CD4-positive, alpha-beta memory T cell (primary cell): ENCODE results near the gene BRWD1. TPM values are rescaled to one million over a fixed set of nuclear protein-coding genes. Genes with fewer than 3 reads are reported as not detected.
"Not testable (repeated sequence)": the region's sequence is repeated elsewhere in the genome, so short reads cannot be mapped to it uniquely, and the experiment has no call there.

Source experiments
- CTCF ChIA-PET: fragments of 350-600 bp; sonication (Branson Sonifier 250); formaldehyde crosslinking; loops from one replicate; lab custom pipeline; 2021; ENCODE audit warnings: inconsistent platforms; ENCODE audit not compliant: partially characterized antibody; lab: Charles Lee
- POLR2A ChIA-PET: fragments of 350-600 bp; sonication (Branson Sonifier 250); formaldehyde crosslinking; loops from one replicate; lab custom pipeline; 2021; ENCODE audit not compliant: partially characterized antibody; lab: Charles Lee
- DNase-seq, 5 donors: peaks; one replicate each; pipeline versions ENCODE4 v3.0.0 to v3.0.0-alpha.2; 2020 to 2022; ENCODE audit warnings: mixed read lengths in 1 of 5
- H3K27ac ChIP-seq: one replicate; pipeline ENCODE4 v1.7.0; 2013; ENCODE audit warnings: low read depth, low read length
- H3K27me3 ChIP-seq: 2 replicates; pipeline ENCODE4 v1.7.0; 2013; ENCODE audit warnings: mild to moderate bottlenecking, low read length, moderate library complexity; ENCODE audit not compliant: insufficient read depth
- H3K36me3 ChIP-seq: 2 replicates; pipeline ENCODE4 v1.7.0; 2013; ENCODE audit warnings: mild to moderate bottlenecking, low read length, moderate library complexity; ENCODE audit not compliant: insufficient read depth
- H3K4me1 ChIP-seq: 2 replicates; pipeline ENCODE4 v1.7.0; 2013; ENCODE audit warnings: mild to moderate bottlenecking, low read length, moderate library complexity; ENCODE audit not compliant: insufficient read depth
- H3K4me3 ChIP-seq, 2 donors: one replicate each; pipeline ENCODE4 v1.7.0; 2013; ENCODE audit warnings: low read length in 2 of 2, mild to moderate bottlenecking in 1 of 2
- H3K9me3 ChIP-seq, 2 donors: one replicate each; pipeline ENCODE4 v1.7.0; 2013; ENCODE audit warnings: low read length in 2 of 2, control low read depth in 1 of 2; ENCODE audit not compliant: control insufficient read depth in 1 of 2
- H3K27ac Mint-ChIP-seq, 7 donors: one replicate each; pipeline ENCODE4 v1.8.0; 2020 to 2021; ENCODE audit warnings: mixed read lengths in 7 of 7, mild to moderate bottlenecking in 6 of 7, inconsistent platforms in 3 of 7, moderate library complexity in 3 of 7
- H3K27me3 Mint-ChIP-seq, 2 donors: one replicate each; pipeline ENCODE4 v1.8.0; 2020 to 2021; ENCODE audit warnings: mixed read lengths in 2 of 2
- H3K36me3 Mint-ChIP-seq, 2 donors: one replicate each; pipeline ENCODE4 v1.8.0; 2020 to 2021; ENCODE audit warnings: mixed read lengths in 2 of 2, inconsistent platforms in 1 of 2, mild to moderate bottlenecking in 1 of 2
- H3K4me1 Mint-ChIP-seq, 4 donors: one replicate each; pipeline ENCODE4 v1.8.0; 2020 to 2021; ENCODE audit warnings: mixed read lengths in 4 of 4, mild to moderate bottlenecking in 1 of 4
- H3K4me3 Mint-ChIP-seq, 8 donors: one replicate each; pipeline ENCODE4 v1.8.0; 2020 to 2021; ENCODE audit warnings: mixed read lengths in 8 of 8, mild to moderate bottlenecking in 7 of 8, moderate library complexity in 6 of 8, inconsistent platforms in 3 of 8
- H3K9me3 Mint-ChIP-seq, 8 donors: one replicate each; pipeline ENCODE4 v1.8.0; 2020 to 2021; ENCODE audit warnings: mixed read lengths in 8 of 8, mild to moderate bottlenecking in 5 of 8, inconsistent platforms in 3 of 8, moderate library complexity in 1 of 8
- intact Hi-C: fragments of 100-400 bp; cut with micrococcal nuclease; formaldehyde crosslinking; loops from one replicate; pipeline ENCODE4 v1.15.1; 2023
- polyA plus RNA-seq, 2 donors: library from polyadenylated mRNA; unstranded; fragments of 300-500 nt; fragmentation: Illumina TruSeq; gene quantifications; one replicate each; pipeline ENCODE4 v1.2.3, GENCODE V29; 2021
- total RNA-seq, 2 experiments: library from RNA; stranded (reverse); gene quantifications; one replicate each; pipeline ENCODE4 v1.2.3, GENCODE V29; 2021

The BRWD1 gene
- total and polyA plus RNA-seq, 4 experiments from 2014 or later, result 32.7 to 99.0 (median 66.1) TPM

GRCh38 chr21:39169906-39170305 lies 143.5 kb downstream of the BRWD1 start:
- ChIA-PET CTCF (no interaction called here), POLR2A (interaction anchor here (0.6 kb wide), 1 partner anchor 13 kb away, joined by 3 read pairs; the partner anchor contains the start of gene PSMG1)
- DNase-seq, result no peak
- Histone ChIP-seq H3K36me3 (peaks cover 6% of the 10 kb centered on the region), H3K4me3 (no peak overlapping the region), H3K4me1 (no peaks in the 10 kb centered on the region), H3K27ac (no peak overlapping the region), H3K27me3 (no peaks in the 10 kb centered on the region), H3K9me3 (no peaks in the 10 kb centered on the region)
- intact Hi-C loops, result no loop called here
- Mint-ChIP-seq H3K9me3 (peaks cover 0 to 11% (median 7%) of the 10 kb centered on the region in 8 donors), H3K4me3 (no peak overlapping the region), H3K36me3 (peaks cover 30 to 43% of the 10 kb centered on the region in 2 donors), H3K4me1 (no peaks in the 10 kb centered on the region), H3K27ac (no peak overlapping the region), H3K27me3 (peaks cover 0 to 2% of the 10 kb centered on the region in 2 donors)

DNA sequence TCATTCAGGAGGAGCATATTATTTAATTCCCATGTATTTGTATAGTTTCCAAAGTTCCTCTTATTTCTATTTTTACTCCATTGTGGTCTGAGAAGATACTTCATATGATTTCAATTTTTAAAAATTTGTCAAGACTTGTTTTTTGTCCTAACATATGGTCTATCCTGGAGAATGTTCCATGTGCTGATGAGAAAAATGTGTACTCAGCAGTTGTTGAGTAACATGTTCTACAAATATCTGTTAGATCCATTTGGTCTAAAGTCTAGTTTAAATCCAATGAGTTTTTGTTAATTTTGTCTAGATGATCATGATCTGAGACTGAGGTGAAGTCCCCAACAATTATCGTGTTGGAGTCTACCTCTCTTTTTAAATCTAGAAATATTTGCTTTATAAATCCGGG lies 144.6 kb downstream of the BRWD1 start:
- DNase-seq, result no peak
- intact Hi-C loops, result no loop called here
- H3K27me3 Mint-ChIP-seq, result peaks cover under 1 to 4% of the 10 kb centered on the region in 2 donors
- Histone ChIP-seq H3K27me3 (no peaks in the 10 kb centered on the region), H3K27ac (no peak overlapping the region), H3K9me3 (no peaks in the 10 kb centered on the region), H3K4me1 (no peaks in the 10 kb centered on the region), H3K36me3 (peaks cover 2% of the 10 kb centered on the region), H3K4me3 (no peak overlapping the region)
- H3K4me1 Mint-ChIP-seq, result no peaks in the 10 kb centered on the region
- peaks cover 26 to 35% of the 10 kb centered on the region in 2 donors for H3K36me3 Mint-ChIP-seq
- CTCF ChIA-PET, result interaction anchor here (2.0 kb wide), 1 partner anchor 8 kb away, joined by 5 read pairs; no protein-coding TSS in a partner anchor
- POLR2A ChIA-PET, result no interaction called here
- H3K4me3 Mint-ChIP-seq, result no peak overlapping the region
- H3K9me3 Mint-ChIP-seq, result peaks cover 0 to 20% (median 17%) of the 10 kb centered on the region in 8 donors
- H3K27ac Mint-ChIP-seq, result no peak overlapping the region

DNA sequence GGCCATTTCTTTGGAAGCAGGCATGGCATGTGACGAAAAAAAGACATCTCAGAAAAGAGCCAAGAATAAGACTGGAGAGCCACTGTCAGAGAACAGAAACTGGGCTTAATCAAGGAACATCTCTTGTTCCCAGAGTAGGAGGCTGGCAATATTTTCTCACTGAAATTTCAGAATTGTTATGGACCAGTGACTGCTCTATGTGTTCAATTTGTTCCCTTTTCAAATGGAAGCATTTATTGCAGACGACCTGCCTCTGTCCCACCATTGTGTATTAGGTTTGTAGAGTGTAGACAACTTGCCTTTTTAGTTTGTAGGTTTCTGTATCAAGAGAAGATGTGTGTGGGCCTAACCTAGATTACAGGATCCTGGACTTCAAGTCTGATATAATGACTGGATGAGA lies 148.9 kb downstream of the BRWD1 start:
- DNase-seq, result no peak
- peaks cover 8 to 9% of the 10 kb centered on the region in 2 donors for H3K27me3 Mint-ChIP-seq
- POLR2A ChIA-PET, result no interaction called here
- no peak overlapping the region for H3K4me3 Mint-ChIP-seq
- Histone ChIP-seq H3K36me3 (no peaks in the 10 kb centered on the region), H3K27ac (no peak overlapping the region), H3K4me3 (no peak overlapping the region), H3K9me3 (no peaks in the 10 kb centered on the region), H3K27me3 (no peaks in the 10 kb centered on the region), H3K4me1 (no peaks in the 10 kb centered on the region)
- CTCF ChIA-PET, result no interaction called here
- H3K36me3 Mint-ChIP-seq, result peaks cover 4 to 8% of the 10 kb centered on the region in 2 donors
- no peaks in the 10 kb centered on the region for H3K4me1 Mint-ChIP-seq
- intact Hi-C loops, result no loop called here
- H3K9me3 Mint-ChIP-seq, result peaks cover 0 to 32% (median 20%) of the 10 kb centered on the region in 8 donors
- H3K27ac Mint-ChIP-seq, result no peak overlapping the region

DNA sequence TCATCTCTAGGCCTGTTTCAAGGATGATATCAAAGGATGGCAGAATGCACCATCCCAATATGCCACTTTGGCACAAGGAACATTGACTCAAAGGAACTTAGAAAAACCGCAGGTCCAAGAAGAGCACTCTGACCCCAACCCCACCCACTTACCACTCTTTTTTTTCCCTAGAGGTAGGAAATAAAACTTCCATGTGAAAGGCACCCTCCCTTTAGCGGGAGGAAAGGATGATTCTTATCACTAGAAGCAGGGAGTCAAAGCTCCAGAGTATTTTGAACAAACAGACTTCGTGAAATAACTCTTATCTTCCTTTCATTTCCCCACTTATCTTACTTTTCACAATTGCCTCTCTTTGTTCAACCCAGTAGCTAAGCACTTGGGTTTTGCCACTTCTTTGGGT lies 152.4 kb downstream of the BRWD1 start:
- H3K36me3 Mint-ChIP-seq, result peaks cover 0 to 4% of the 10 kb centered on the region in 2 donors
- no peak overlapping the region for H3K4me3 Mint-ChIP-seq
- H3K4me1 Mint-ChIP-seq, result no peaks in the 10 kb centered on the region
- no peaks in the 10 kb centered on the region for H3K36me3 ChIP-seq
- H3K27ac ChIP-seq, result no peak overlapping the region
- intact Hi-C loops, result no loop called here
- DNase-seq, result no peak
- CTCF ChIA-PET, result no interaction called here
- peaks cover 8 to 9% of the 10 kb centered on the region in 2 donors for H3K27me3 Mint-ChIP-seq
- no peaks in the 10 kb centered on the region for H3K4me1 ChIP-seq
- no peak overlapping the region for H3K4me3 ChIP-seq
- no peaks in the 10 kb centered on the region for H3K27me3 ChIP-seq
- no peak overlapping the region for H3K27ac Mint-ChIP-seq
- POLR2A ChIA-PET, result no interaction called here
- peaks cover 0 to 28% (median 18%) of the 10 kb centered on the region in 8 donors for H3K9me3 Mint-ChIP-seq
- no peaks in the 10 kb centered on the region for H3K9me3 ChIP-seq

GRCh38 chr21:39159342-39160063 lies 153.9 kb downstream of the BRWD1 start:
- Mint-ChIP-seq H3K27me3 (peaks cover 5 to 8% of the 10 kb centered on the region in 2 donors), H3K27ac (no peak overlapping the region), H3K4me1 (no peaks in the 10 kb centered on the region), H3K4me3 (no peak overlapping the region), H3K36me3 (peaks cover 0 to 4% of the 10 kb centered on the region in 2 donors), H3K9me3 (peaks cover 0 to 17% (median 8%) of the 10 kb centered on the region in 8 donors)
- intact Hi-C loops, result no loop called here
- Histone ChIP-seq H3K4me3 (no peak overlapping the region), H3K27me3 (no peaks in the 10 kb centered on the region), H3K36me3 (no peaks in the 10 kb centered on the region), H3K4me1 (no peaks in the 10 kb centered on the region), H3K27ac (no peak overlapping the region), H3K9me3 (no peaks in the 10 kb centered on the region)
- POLR2A ChIA-PET, result no interaction called here
- DNase-seq, result no peak
- CTCF ChIA-PET, result interaction anchor here (1.5 kb wide), 1 partner anchor 21 kb away, joined by 3 read pairs; no protein-coding TSS in a partner anchor

- H3K36me3 Mint-ChIP-seq, H3K27ac ChIP-seq, POLR2A ChIA-PET, H3K4me3 ChIP-seq, H3K27me3 ChIP-seq, CTCF ChIA-PET, DNase-seq, H3K36me3 ChIP-seq, H3K4me3 Mint-ChIP-seq, H3K27ac Mint-ChIP-seq, H3K9me3 Mint-ChIP-seq, H3K4me1 Mint-ChIP-seq, H3K9me3 ChIP-seq, H3K4me1 ChIP-seq, H3K27me3 Mint-ChIP-seq, intact Hi-C loops: not testable (repeated sequence)
Measured at GRCh38 chr21:39157241-39157640, 156.2 kb downstream of the BRWD1 start.

DNA sequence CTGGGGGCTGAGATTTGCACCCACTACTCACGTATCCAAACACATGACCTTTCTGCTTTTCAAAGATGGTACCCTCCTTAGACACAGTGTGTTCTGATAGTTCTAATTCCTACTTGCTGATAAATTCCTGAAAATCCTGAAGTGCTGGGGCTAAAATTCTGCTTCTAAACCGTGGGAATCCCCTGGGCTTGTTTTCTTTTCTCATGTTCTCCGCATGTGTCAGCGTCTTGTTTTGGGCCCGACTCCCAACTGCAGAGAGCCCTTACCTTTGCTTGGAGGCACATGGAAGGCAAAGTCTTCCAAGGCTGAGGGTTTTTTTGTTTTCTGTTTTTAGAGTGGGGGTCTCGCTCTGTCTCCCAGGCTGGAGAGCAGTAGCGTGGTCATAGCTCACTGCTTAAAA lies 157.4 kb downstream of the BRWD1 start:
- ChIA-PET CTCF (no interaction called here), POLR2A (no interaction called here)
- no peak overlapping the region for H3K4me3 Mint-ChIP-seq
- H3K9me3 Mint-ChIP-seq, result no peaks in the 10 kb centered on the region
- no peaks in the 10 kb centered on the region for H3K4me1 Mint-ChIP-seq
- no peaks in the 10 kb centered on the region for H3K36me3 ChIP-seq
- no peaks in the 10 kb centered on the region for H3K4me1 ChIP-seq
- no peaks in the 10 kb centered on the region for H3K27me3 ChIP-seq
- H3K9me3 ChIP-seq, result no peaks in the 10 kb centered on the region
- DNase-seq, result no peak
- H3K27ac ChIP-seq, result no peak overlapping the region
- peaks cover 0 to 2% of the 10 kb centered on the region in 2 donors for H3K27me3 Mint-ChIP-seq
- no peak overlapping the region for H3K4me3 ChIP-seq
- H3K27ac Mint-ChIP-seq, result no peak overlapping the region
- no peaks in the 10 kb centered on the region for H3K36me3 Mint-ChIP-seq
- intact Hi-C loops, result no loop called here
